IMR-90 (cell line): ENCODE measurements around the gene CGB1. TPM values are rescaled to one million over a fixed set of nuclear protein-coding genes. Genes with fewer than 3 reads are reported as not detected.

Experiments
- ATAC-seq: fragments of 200-7000 bp; cut with Tn5 transposase; 2 replicates; pipeline ENCODE4 v1.9.1; 2020; ENCODE audit warnings: low read depth, mild to moderate bottlenecking, moderate library complexity
- BruUV-seq: library from RNA; stranded (reverse); fragments of 400-500 nt; replicated peaks from 2 replicates; lab custom pipeline; 2021; lab: Mats Ljungman, UMichigan
- CTCF ChIA-PET: fragments of 300-600 bp; formaldehyde crosslinking; extraction: SDS; loops from one replicate; lab custom pipeline; 2021; ENCODE audit warnings: antibody characterized with exemption; lab: Yijun Ruan, JAX
- POLR2A ChIA-PET: fragments of 300-600 bp; sonication (Branson Sonifier 250); formaldehyde crosslinking; loops from one replicate; lab custom pipeline; 2022; ENCODE audit warnings: antibody characterized with exemption; ENCODE audit not compliant: unreplicated experiment; lab: Charles Lee
- DNase-seq: peaks from one replicate; pipeline ENCODE4 v3.0.0; 2013
- H2AFZ ChIP-seq: replicated peaks from 2 replicates; pipeline ENCODE3; 2013; ENCODE audit warnings: low read length, mild to moderate bottlenecking; ENCODE audit not compliant: poor library complexity
- H2AK5ac ChIP-seq: 2 replicates; pipeline ENCODE4 v1.6.1; 2013; ENCODE audit warnings: low read depth, low read length, inconsistent platforms
- H2AK9ac ChIP-seq: replicated peaks from 2 replicates; pipeline ENCODE3; 2013; ENCODE audit warnings: mild to moderate bottlenecking, low read depth, low read length, moderate library complexity; ENCODE audit not compliant: poor library complexity
- H2BK120ac ChIP-seq: 2 replicates; pipeline ENCODE4 v1.6.1; 2013; ENCODE audit warnings: low read depth, low read length, inconsistent platforms
- H2BK15ac ChIP-seq: 3 replicates; pipeline ENCODE4 v1.6.1; 2013; ENCODE audit warnings: low read depth, low read length, inconsistent platforms
- H2BK20ac ChIP-seq: 2 replicates; pipeline ENCODE4 v1.6.1; 2013; ENCODE audit warnings: low read depth, mild to moderate bottlenecking, inconsistent platforms, low read length, moderate library complexity
- H2BK5ac ChIP-seq: 2 replicates; pipeline ENCODE4 v1.6.1; 2013; ENCODE audit warnings: mild to moderate bottlenecking, low read depth, low read length, inconsistent platforms; ENCODE audit not compliant: poor library complexity, severe bottlenecking
- H3K14ac ChIP-seq: replicated peaks from 2 replicates; pipeline ENCODE4 v1.6.1; 2013; ENCODE audit warnings: low read depth, low read length, inconsistent platforms
- H3K18ac ChIP-seq: 2 replicates; pipeline ENCODE4 v1.6.1; 2013; ENCODE audit warnings: low read depth, low read length, control low read depth
- H3K23ac ChIP-seq: 2 replicates; pipeline ENCODE4 v1.6.1; 2013; ENCODE audit warnings: low read depth, low read length, inconsistent platforms
- H3K27ac ChIP-seq: 2 replicates; pipeline ENCODE4 v1.5.1; 2013; ENCODE audit warnings: mild to moderate bottlenecking, control low read depth, low read length; ENCODE audit not compliant: insufficient read depth
- H3K27me3 ChIP-seq: 2 replicates; pipeline ENCODE4 v1.6.1; 2013; ENCODE audit warnings: low read length; ENCODE audit not compliant: control insufficient read depth, insufficient read depth
- H3K36me3 ChIP-seq: 2 replicates; pipeline ENCODE4 v1.6.1; 2013; ENCODE audit warnings: low read length, mixed read lengths; ENCODE audit not compliant: control insufficient read depth, insufficient read depth
- H3K4ac ChIP-seq: 2 replicates; pipeline ENCODE4 v1.6.1; 2013; ENCODE audit warnings: low read depth, low read length, inconsistent platforms
- H3K4me1 ChIP-seq: 2 replicates; pipeline ENCODE4 v1.6.1; 2013; ENCODE audit warnings: low read length, mixed read lengths; ENCODE audit not compliant: control insufficient read depth, insufficient read depth
- H3K4me2 ChIP-seq: 2 replicates; pipeline ENCODE4 v1.6.1; 2013; ENCODE audit warnings: low read depth, mild to moderate bottlenecking, control low read depth, low read length, moderate library complexity
- H3K4me3 ChIP-seq: 2 replicates; pipeline ENCODE4 v1.5.1; 2013; ENCODE audit warnings: low read depth, mild to moderate bottlenecking, control low read depth, low read length, moderate library complexity; ENCODE audit not compliant: insufficient read depth
- H3K56ac ChIP-seq: 2 replicates; pipeline ENCODE4 v1.6.1; 2013; ENCODE audit warnings: low read length, inconsistent platforms; ENCODE audit not compliant: insufficient read depth; ENCODE audit errors: extremely low read depth
- H3K79me1 ChIP-seq, 2 experiments: 2 replicates each; pipeline ENCODE4 v1.6.1; 2013; ENCODE audit warnings: low read length in 2 of 2, inconsistent platforms in 1 of 2, low read depth in 1 of 2
- H3K9ac ChIP-seq: 2 replicates; pipeline ENCODE4 v1.6.1; 2013; ENCODE audit warnings: low read depth, low read length, control low read depth
- H3K9me1 ChIP-seq: 2 replicates; pipeline ENCODE4 v1.6.1; 2013; ENCODE audit warnings: low read length, inconsistent platforms; ENCODE audit not compliant: insufficient read depth
- H3K9me3 ChIP-seq: 2 replicates; pipeline ENCODE4 v1.6.1; 2013; ENCODE audit warnings: low read length; ENCODE audit not compliant: control insufficient read depth, insufficient read depth
- H4K20me1 ChIP-seq: 2 replicates; pipeline ENCODE4 v1.6.1; 2013; ENCODE audit warnings: low read length, inconsistent platforms; ENCODE audit not compliant: insufficient read depth
- H4K5ac ChIP-seq: 2 replicates; pipeline ENCODE4 v1.6.1; 2013; ENCODE audit warnings: mild to moderate bottlenecking, low read depth, low read length, control low read depth
- H4K8ac ChIP-seq, 2 experiments: 2 replicates each; pipeline ENCODE4 v1.6.1; 2013; ENCODE audit warnings: low read depth in 2 of 2, low read length in 2 of 2, control low read depth in 1 of 2, inconsistent platforms in 1 of 2
- H4K91ac ChIP-seq: 2 replicates; pipeline ENCODE4 v1.6.1; 2013; ENCODE audit warnings: low read depth, low read length, inconsistent platforms; ENCODE audit not compliant: insufficient read depth
- CHD1 ChIP-seq: IDR thresholded peaks from 2 replicates; pipeline ENCODE4 v1.6.1; 2012; ENCODE audit warnings: low read depth, low read length, improper control_type of control experiment
- FOS ChIP-seq: fragments of 150-350 bp; IDR thresholded peaks from 2 replicates; pipeline ENCODE4 v1.6.1; 2016; ENCODE audit warnings: low read depth, low read length
- MAFK ChIP-seq: IDR thresholded peaks from 2 replicates; pipeline ENCODE4 v1.6.1; 2012; ENCODE audit warnings: low read depth, low read length, improper control_type of control experiment
- MAZ ChIP-seq: IDR thresholded peaks from 2 replicates; pipeline ENCODE4 v1.6.1; 2012; ENCODE audit warnings: low read depth, mild to moderate bottlenecking, low read length, improper control_type of control experiment, moderate library complexity, borderline replicate concordance
- MXI1 ChIP-seq: IDR thresholded peaks from 2 replicates; pipeline ENCODE4 v1.6.1; 2012; ENCODE audit warnings: low read depth, mild to moderate bottlenecking, low read length, moderate library complexity, borderline replicate concordance
- POLR2A ChIP-seq: IDR thresholded peaks from 2 replicates; pipeline ENCODE4 v1.6.1; 2012; ENCODE audit warnings: mild to moderate bottlenecking, low read depth, low read length
- SMC3 ChIP-seq: fragments of 150-350 bp; IDR thresholded peaks from 2 replicates; pipeline ENCODE4 v1.6.1; 2016; ENCODE audit warnings: low read depth, mild to moderate bottlenecking, antibody characterized with exemption, low read length, moderate library complexity
- WGBS, 2 experiments: methylation state at CpG; one replicate each; pipeline versions ENCODE4 v1.1.5 to v1.1.7; 2013; ENCODE audit warnings: missing lambda C conversion rate in 2 of 2; ENCODE audit not compliant: insufficient read length in 1 of 2; ENCODE audit errors: extremely low coverage in 2 of 2; 5-methylcytosine and 5-hydroxymethylcytosine counted together
- dilution Hi-C: fragments of 300-500 bp; cut with HindIII; formaldehyde crosslinking; loops from one replicate; pipeline ENCODE4 v1.14.3; 2018; ENCODE audit warnings: low sequenced_read_pairs; ENCODE audit not compliant: unreplicated experiment
- in situ Hi-C: fragments of 300-500 bp; cut with MboI; formaldehyde crosslinking; loops from 3 replicates; pipeline ENCODE4 v1.14.3; 2019; ENCODE audit warnings: low sequenced_read_pairs, inconsistent platforms, mixed read lengths
- intact Hi-C: fragments of 100-400 bp; cut with micrococcal nuclease; formaldehyde crosslinking; loops from 2 replicates; pipeline ENCODE4 v1.10.0; 2022
- polyA plus RNA-seq, 3 experiments: library from polyadenylated mRNA; depleted of rRNA; stranded (reverse); fragments of >200 nt; gene quantifications; 2 replicates each; pipeline ENCODE4 v1.2.3, GENCODE V29; 2012; ENCODE audit warnings: low replicate concordance in 1 of 3
- total RNA-seq: library from RNA; depleted of rRNA; stranded (reverse); fragments of >200 nt; gene quantifications from 2 replicates; pipeline ENCODE4 v1.2.3, GENCODE V29; 2012
- TF ChIP-seq, protein P1 (sequence below): fragments of 150-350 bp; IDR thresholded peaks from 2 replicates; pipeline ENCODE4 v1.6.1; 2017; ENCODE audit warnings: mild to moderate bottlenecking, antibody characterized with exemption, low read length, low read depth
- TF ChIP-seq, protein P2 (sequence below): conservative IDR thresholded peaks from 2 replicates; pipeline ENCODE4 v1.5.1; 2012; ENCODE audit warnings: mild to moderate bottlenecking, low read depth, low read length, improper control_type of control experiment

Gene CGB1
- total and polyA plus RNA-seq, 2 of the 4 experiments (the other 2 are of a cell fraction), result not detected

DNA sequence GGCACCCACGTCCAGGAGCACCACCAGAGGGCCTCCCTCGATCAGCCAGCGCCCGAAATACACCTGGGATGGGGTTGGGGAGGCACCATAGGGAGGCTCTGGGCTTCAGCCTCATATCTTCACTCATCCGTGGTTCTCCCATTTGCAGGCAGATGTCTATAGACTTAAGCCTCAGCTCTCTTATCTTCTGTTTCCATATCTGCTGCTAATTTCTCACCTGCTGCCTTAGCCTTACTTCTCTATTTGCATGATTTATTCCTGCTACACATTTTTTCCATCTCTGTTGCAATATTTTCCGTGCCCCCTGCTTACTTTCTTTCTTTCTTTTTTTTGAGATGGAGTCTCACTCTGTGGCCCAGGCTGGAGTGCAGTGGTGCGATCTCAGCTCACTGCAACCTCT is 49.4 kb downstream of the CGB1 start:
- Histone ChIP-seq H2BK20ac (no peak overlapping the region), H3K4me1 (peaks cover 10% of the 10 kb centered on the region), H3K18ac (no peak overlapping the region), H3K4ac (no peak overlapping the region), H4K8ac (no peak overlapping the region), H3K4me2 (no peak overlapping the region), H3K23ac (no peak overlapping the region), H3K9me3 (no peaks in the 10 kb centered on the region), H3K14ac (no peak overlapping the region), H2BK15ac (no peak overlapping the region), H3K36me3 (peaks cover 55% of the 10 kb centered on the region), H3K4me3 (no peak overlapping the region), H3K56ac (no peak overlapping the region), H4K20me1 (peaks cover 24% of the 10 kb centered on the region), H2BK5ac (no peak overlapping the region), H2AK9ac (no peak overlapping the region), H2BK120ac (no peak overlapping the region), H4K91ac (no peak overlapping the region), H2AK5ac (no peak overlapping the region), H3K9me1 (peaks cover 13% of the 10 kb centered on the region), H3K79me1 (peaks cover 25 to 72% of the 10 kb centered on the region in 2 experiments), H2AFZ (no peak overlapping the region), H3K9ac (no peak overlapping the region), H4K5ac (no peak overlapping the region), H3K27ac (no peak overlapping the region), H3K27me3 (no peaks in the 10 kb centered on the region)
- ChIA-PET POLR2A (no interaction called here), CTCF (no interaction called here)
- dilution Hi-C loops, result no loop called here
- ATAC-seq (no peak), DNase-seq (no peak)
- in situ Hi-C loops, result no loop called here
- 100% methylated on average over 1 of the region's 7 CpGs; no CpG with 5 or more reads in 1 of the 2 experiments for WGBS, 2 experiments
- intact Hi-C loops, result no loop called here
- no TSS peak for BruUV-seq
- TF ChIP-seq SMC3 (no peak), CHD1 (no peak), POLR2A (no peak), MAZ (no peak), FOS (no peak), MXI1 (no peak), MAFK (no peak)
- TF ChIP-seq, protein P1, sequence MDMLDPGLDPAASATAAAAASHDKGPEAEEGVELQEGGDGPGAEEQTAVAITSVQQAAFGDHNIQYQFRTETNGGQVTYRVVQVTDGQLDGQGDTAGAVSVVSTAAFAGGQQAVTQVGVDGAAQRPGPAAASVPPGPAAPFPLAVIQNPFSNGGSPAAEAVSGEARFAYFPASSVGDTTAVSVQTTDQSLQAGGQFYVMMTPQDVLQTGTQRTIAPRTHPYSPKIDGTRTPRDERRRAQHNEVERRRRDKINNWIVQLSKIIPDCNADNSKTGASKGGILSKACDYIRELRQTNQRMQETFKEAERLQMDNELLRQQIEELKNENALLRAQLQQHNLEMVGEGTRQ, result no peak
- TF ChIP-seq, protein P2, sequence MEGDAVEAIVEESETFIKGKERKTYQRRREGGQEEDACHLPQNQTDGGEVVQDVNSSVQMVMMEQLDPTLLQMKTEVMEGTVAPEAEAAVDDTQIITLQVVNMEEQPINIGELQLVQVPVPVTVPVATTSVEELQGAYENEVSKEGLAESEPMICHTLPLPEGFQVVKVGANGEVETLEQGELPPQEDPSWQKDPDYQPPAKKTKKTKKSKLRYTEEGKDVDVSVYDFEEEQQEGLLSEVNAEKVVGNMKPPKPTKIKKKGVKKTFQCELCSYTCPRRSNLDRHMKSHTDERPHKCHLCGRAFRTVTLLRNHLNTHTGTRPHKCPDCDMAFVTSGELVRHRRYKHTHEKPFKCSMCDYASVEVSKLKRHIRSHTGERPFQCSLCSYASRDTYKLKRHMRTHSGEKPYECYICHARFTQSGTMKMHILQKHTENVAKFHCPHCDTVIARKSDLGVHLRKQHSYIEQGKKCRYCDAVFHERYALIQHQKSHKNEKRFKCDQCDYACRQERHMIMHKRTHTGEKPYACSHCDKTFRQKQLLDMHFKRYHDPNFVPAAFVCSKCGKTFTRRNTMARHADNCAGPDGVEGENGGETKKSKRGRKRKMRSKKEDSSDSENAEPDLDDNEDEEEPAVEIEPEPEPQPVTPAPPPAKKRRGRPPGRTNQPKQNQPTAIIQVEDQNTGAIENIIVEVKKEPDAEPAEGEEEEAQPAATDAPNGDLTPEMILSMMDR, result no peak
